GM19468 (cell line): ENCODE measurements around the gene SPAG16.

Experiments
- ATAC-seq: cut with Tn5 transposase; IDR thresholded peaks from one replicate; pipeline ENCODE4 v1.9.1; 2021; ENCODE audit warnings: mild to moderate bottlenecking, moderate library complexity, moderate number of reproducible peaks; ENCODE audit not compliant: unreplicated experiment; ENCODE audit errors: extremely low read depth

SPAG16 gene

DNA sequence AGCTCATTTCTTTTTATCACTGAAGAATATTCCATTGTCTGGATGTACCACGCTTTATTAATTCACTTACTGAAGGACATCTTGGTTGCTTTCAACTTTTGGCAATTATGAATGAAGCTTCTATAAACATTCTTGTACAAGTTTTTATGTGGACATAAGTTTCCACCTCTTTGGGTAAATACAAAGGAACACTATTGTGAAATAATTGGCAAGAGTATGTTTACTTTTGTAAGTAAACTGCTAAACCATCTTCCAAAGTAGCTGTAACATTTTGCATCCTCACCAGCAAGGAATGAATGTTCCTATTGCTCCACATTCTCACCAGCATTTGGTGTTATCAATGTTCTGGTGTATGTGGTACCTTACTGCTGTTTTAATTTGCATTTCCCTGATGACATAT is 1110.8 kb downstream of the SPAG16 start:
- ATAC-seq, result no peak

DNA sequence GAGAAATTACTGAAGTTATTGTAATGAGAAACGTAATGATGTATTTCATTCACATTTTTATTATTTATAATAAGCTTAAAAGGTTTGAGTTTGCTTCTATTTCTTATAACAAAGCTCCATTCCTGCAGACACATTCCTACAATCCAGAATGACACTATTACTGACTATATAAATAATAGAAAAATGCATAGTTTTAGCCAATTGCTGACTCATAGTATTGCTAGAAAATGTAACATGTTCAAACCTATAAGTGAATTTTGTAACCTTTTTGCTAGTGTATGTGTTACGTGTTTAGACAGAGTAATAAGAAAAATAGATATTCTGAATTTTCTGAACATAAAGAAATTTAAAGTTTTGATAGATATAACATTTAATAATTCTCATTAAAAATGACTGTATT is 1117.3 kb downstream of the SPAG16 start:
- ATAC-seq, result no peak

DNA sequence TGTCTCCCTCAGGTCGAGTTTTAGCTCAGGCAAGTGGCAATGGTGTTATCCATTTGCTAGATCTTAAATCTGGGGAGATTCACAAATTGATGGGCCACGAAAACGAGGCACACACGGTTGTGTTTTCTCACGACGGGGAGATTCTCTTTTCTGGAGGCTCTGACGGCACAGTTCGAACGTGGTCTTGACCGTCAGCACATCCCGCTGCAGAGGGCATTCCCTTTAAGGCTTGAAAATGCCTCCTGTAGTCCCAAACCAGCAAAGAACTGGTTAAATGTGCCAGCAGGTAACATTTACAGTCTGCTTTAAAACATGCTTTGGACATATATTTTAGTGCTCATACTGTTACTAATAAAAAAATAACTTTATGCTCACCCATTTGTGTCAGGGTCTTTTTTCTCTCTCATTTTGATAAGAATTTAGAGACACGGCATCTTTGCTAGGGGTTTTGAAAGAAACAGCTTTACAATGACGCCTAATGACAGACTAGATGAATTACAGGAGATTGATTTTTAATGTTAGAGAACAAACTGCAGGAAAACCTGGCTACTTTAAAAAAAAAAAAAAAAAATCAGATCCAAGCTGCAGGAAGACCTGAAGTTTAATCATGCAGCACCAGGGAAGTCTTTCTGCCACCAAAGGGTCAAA is 1126.0 kb downstream of the SPAG16 start:
- ATAC-seq, result no peak

DNA sequence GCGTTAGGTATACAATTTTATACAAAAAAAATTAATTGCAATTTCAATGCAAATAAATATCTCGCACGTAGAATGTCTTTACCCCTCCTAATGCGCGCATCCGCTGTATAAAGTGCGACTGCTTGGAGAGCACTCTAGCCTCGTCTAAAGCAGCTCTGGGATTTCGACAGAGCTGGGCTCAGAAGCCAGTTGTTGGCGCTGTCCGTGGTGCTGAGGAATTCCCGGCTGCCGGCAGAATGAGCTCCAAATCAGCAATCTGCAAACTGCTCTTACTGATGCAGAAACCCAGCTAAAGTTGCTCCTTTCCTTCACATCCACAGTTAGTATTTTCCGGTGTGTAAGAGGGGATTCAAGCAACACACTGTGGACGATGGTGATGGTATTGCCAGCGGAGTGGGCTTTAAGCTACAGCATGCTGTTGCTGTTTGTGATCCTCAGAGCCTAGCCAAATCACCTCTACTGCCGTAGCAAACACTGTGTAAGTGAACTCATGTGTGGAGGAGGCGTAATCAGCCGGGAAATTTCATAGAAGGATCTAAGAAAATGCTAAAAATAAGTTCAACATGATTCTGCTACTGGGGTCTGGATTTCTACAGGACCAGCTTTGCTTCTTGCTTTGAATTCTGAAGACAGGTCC is 1126.8 kb downstream of the SPAG16 start, which contains the start of gene VWC2L:
VWC2L (plus strand) TSS at position 137 of the 637 bp plus-strand sequence. CDS start 3,140 bp downstream, outside the sequence.
- no peak for ATAC-seq

DNA sequence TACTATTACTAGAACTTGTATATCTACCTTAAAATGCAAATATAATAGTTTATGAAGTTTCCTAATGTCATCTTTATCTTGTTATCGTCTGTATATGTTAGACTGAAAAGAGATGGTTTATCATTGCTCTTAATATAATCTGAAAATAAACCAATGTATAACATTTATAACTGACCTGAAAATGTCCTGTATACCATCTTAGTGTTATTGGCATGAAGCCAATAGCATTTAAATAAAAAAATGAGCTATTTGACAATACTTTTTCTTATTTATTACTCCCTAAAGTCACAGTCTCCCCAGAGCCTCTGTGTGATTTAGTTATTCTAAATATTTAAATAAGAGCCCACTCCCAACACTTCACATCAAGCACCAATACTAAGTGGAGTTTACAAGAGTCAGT is 1128.4 kb downstream of the SPAG16 start:
- no peak for ATAC-seq

DNA sequence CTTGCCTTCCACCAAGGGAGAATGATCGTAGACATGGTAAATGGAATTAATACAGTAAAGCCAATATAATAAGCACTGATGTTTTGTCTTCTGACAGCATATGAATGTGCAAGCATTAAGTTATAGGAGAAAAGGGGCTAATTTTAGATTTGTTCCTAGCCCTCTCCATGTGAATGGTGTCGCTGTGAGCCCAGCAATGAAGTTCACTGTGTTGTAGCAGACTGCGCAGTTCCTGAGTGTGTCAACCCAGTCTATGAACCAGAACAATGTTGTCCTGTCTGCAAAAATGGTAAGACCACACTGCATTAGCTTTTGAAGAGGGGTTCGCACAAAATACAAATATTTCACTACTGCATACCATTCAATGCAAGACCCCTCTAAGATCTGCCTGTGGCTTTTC is 1152.2 kb downstream of the SPAG16 start:
- no peak for ATAC-seq

DNA sequence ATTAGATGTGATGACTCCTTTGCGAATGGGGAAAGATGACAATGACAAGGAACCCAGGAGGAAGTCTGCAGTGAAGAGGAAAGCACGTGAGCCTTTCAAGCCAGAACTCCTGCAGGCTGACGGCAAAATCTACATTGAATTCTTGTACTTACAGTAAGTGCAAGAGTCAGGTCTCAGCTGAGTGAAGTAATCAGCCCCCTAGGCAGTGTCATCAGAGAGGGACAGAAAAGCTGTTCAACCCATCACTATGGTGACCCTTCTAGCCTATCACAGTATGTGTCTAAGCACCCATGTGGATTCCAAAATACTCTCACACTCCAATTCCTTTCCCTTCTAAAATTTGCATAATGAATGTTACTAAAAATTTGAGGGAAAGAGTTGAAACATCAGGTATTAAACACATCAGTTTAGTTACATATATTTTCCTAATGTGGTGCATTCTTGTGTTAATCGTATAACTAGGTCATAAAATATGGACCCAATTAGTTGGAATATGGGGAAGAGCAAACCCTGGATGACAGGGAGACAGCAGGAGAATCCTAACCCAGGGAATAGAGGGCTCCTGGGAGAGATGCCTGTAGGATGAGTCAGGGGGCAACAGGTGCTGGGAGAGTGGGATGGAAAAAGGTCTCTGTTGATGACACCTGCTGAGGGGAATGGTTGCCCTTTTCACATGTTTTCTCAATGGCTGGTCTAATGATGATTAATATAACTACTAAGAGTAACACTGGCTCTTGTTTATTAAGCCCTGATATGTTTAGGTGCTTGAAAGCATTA is 1166.0 kb downstream of the SPAG16 start:
- no peak for ATAC-seq

DNA sequence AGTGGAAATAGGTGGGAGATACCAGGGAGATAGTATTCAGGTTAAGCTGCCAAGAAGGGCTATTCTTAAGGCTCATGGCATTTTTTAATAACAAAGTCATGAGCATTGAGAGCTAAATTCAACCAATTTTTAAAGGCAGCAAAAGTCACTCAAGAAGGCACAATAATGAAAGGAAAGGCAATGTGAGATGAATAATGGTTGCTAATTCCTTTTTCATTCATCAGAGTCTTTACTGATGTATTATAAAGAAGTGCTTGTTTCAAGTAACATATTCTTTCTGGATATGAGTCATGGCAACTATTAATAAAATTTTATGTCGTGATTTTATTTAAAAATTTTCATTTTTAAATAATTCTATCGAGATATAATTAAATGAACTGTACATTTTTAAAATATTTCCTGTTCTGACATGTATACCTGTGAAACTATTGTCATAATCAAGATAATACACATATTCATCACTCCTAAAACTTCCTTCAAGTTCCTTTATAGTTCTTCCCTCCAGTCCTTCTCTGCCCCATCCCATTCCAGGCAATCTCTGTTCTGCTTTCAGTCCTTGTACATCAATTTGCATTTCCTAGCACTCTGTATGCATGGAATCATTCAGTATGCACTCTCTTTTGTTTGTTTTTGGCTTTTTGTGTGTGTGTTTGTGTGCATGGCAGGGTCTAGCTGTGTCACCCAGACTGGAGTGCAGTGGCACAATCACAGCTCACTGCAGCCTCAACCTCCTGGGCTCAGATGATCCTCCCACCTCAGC is 1167.4 kb downstream of the SPAG16 start:
- no peak for ATAC-seq
